H9 (cell line): ENCODE measurements around the gene SLC1A4. TPM values are rescaled to one million over a fixed set of nuclear protein-coding genes. Genes with fewer than 3 reads are reported as not detected.

ENCODE experiments used
- DNase-seq: peaks from one replicate; pipeline ENCODE4 v3.0.0-alpha.2; 2017
- H2AFZ ChIP-seq: one replicate; pipeline ENCODE4 v1.6.1; 2013; ENCODE audit warnings: mild to moderate bottlenecking, low read length, control low read depth, moderate library complexity
- H2AK5ac ChIP-seq: 2 replicates; pipeline ENCODE4 v1.6.1; 2013; ENCODE audit warnings: low read length, control low read depth, mixed read lengths; ENCODE audit not compliant: insufficient read length
- H2BK120ac ChIP-seq: one replicate; pipeline ENCODE4 v1.6.1; 2013; ENCODE audit warnings: low read depth, mild to moderate bottlenecking, low read length, control low read depth, inconsistent platforms; ENCODE audit not compliant: poor library complexity, severe bottlenecking
- H2BK12ac ChIP-seq: 2 replicates; pipeline ENCODE4 v1.6.1; 2013; ENCODE audit warnings: low read length, control low read depth, mixed read lengths, low read depth; ENCODE audit not compliant: insufficient read length
- H2BK15ac ChIP-seq: 2 replicates; pipeline ENCODE4 v1.6.1; 2013; ENCODE audit warnings: low read depth, low read length, control low read depth
- H2BK20ac ChIP-seq: one replicate; pipeline ENCODE4 v1.6.1; 2013; ENCODE audit warnings: low read depth, mild to moderate bottlenecking, low read length, control low read depth, inconsistent platforms; ENCODE audit not compliant: poor library complexity, severe bottlenecking
- H2BK5ac ChIP-seq: 2 replicates; pipeline ENCODE4 v1.6.1; 2013; ENCODE audit warnings: low read length, control low read depth, mixed read lengths; ENCODE audit not compliant: insufficient read length
- H3K14ac ChIP-seq: 2 replicates; pipeline ENCODE4 v1.6.1; 2013; ENCODE audit warnings: low read length, control low read depth; ENCODE audit not compliant: insufficient read depth
- H3K18ac ChIP-seq: 2 replicates; pipeline ENCODE4 v1.6.1; 2013; ENCODE audit warnings: low read depth, mild to moderate bottlenecking, mixed read lengths, low read length, control low read depth; ENCODE audit not compliant: insufficient read length
- H3K23ac ChIP-seq: 2 replicates; pipeline ENCODE4 v1.6.1; 2013; ENCODE audit warnings: low read length, control low read depth, mixed read lengths, low read depth; ENCODE audit not compliant: insufficient read length
- H3K23me2 ChIP-seq: 2 replicates; pipeline ENCODE4 v1.6.1; 2013; ENCODE audit warnings: low read depth, mild to moderate bottlenecking, mixed read lengths, low read length, control low read depth; ENCODE audit not compliant: insufficient read length, poor library complexity, severe bottlenecking
- H3K27ac ChIP-seq: 2 replicates; pipeline ENCODE4 v1.5.1; 2013; ENCODE audit warnings: low read length, control low read depth, mixed read lengths, low read depth; ENCODE audit not compliant: insufficient read length
- H3K27me3 ChIP-seq: 2 replicates; pipeline ENCODE4 v1.6.1; 2013; ENCODE audit warnings: low read length, control low read depth, inconsistent platforms; ENCODE audit not compliant: insufficient read depth
- H3K4ac ChIP-seq: 2 replicates; pipeline ENCODE4 v1.6.1; 2013; ENCODE audit warnings: low read depth, mild to moderate bottlenecking, control low read depth, inconsistent platforms, low read length, moderate library complexity
- H3K4me1 ChIP-seq: 2 replicates; pipeline ENCODE4 v1.6.1; 2013; ENCODE audit warnings: low read length, control low read depth, inconsistent platforms; ENCODE audit not compliant: insufficient read depth
- H3K4me2 ChIP-seq: 2 replicates; pipeline ENCODE4 v1.6.1; 2013; ENCODE audit warnings: low read length, control low read depth, mixed read lengths; ENCODE audit not compliant: insufficient read length, insufficient read depth
- H3K56ac ChIP-seq: 2 replicates; pipeline ENCODE4 v1.6.1; 2013; ENCODE audit warnings: low read depth, mild to moderate bottlenecking, mixed read lengths, low read length, control low read depth; ENCODE audit not compliant: insufficient read length
- H3K79me1 ChIP-seq: 2 replicates; pipeline ENCODE4 v1.6.1; 2013; ENCODE audit warnings: low read depth, mild to moderate bottlenecking, moderate library complexity, low read length, control low read depth, inconsistent platforms; ENCODE audit not compliant: insufficient read depth, poor library complexity, severe bottlenecking
- H3K79me2 ChIP-seq: 2 replicates; pipeline ENCODE4 v1.6.1; 2013; ENCODE audit warnings: low read length, control low read depth, inconsistent platforms; ENCODE audit not compliant: insufficient read depth
- H3K9ac ChIP-seq: 2 replicates; pipeline ENCODE4 v1.6.1; 2013; ENCODE audit warnings: low read length, control low read depth, mixed read lengths; ENCODE audit not compliant: insufficient read length; ENCODE audit errors: extremely low read depth
- H3K9me3 ChIP-seq: one replicate; pipeline ENCODE4 v1.6.1; 2013; ENCODE audit warnings: low read depth, low read length, inconsistent platforms; ENCODE audit not compliant: control insufficient read depth
- H3T11ph ChIP-seq: one replicate; pipeline ENCODE4 v1.6.1; 2013; ENCODE audit warnings: mild to moderate bottlenecking, low read length, control low read depth, inconsistent platforms
- H4K20me1 ChIP-seq: one replicate; pipeline ENCODE4 v1.6.1; 2013; ENCODE audit not compliant: control insufficient read depth, insufficient read length, insufficient read depth
- H4K5ac ChIP-seq: 2 replicates; pipeline ENCODE4 v1.6.1; 2013; ENCODE audit warnings: low read depth, mild to moderate bottlenecking, mixed read lengths, low read length, control low read depth; ENCODE audit not compliant: insufficient read length
- H4K8ac ChIP-seq: replicated peaks from 2 replicates; pipeline ENCODE4 v1.6.1; 2013; ENCODE audit warnings: low read length, control low read depth, mixed read lengths, low read depth; ENCODE audit not compliant: insufficient read length
- H4K91ac ChIP-seq: 2 replicates; pipeline ENCODE4 v1.6.1; 2013; ENCODE audit warnings: low read depth, mild to moderate bottlenecking, moderate library complexity, mixed read lengths, low read length, control low read depth; ENCODE audit not compliant: insufficient read length
- H3K27ac Mint-ChIP-seq, 3 experiments: 2 replicates in 2 of 3; 3 replicates in 1 of 3; pipeline ENCODE4 v1.8.0; 2020 to 2021; ENCODE audit warnings: mixed read lengths in 3 of 3, mild to moderate bottlenecking in 1 of 3, moderate library complexity in 1 of 3
- H3K27me3 Mint-ChIP-seq: 2 replicates; pipeline ENCODE4 v1.8.0; 2021; ENCODE audit warnings: low read depth, mild to moderate bottlenecking, moderate library complexity, mixed read lengths
- H3K36me3 Mint-ChIP-seq, 3 experiments: 2 replicates in 2 of 3; 3 replicates in 1 of 3; pipeline ENCODE4 v1.8.0; 2020 to 2021; ENCODE audit warnings: low read depth in 3 of 3, mixed read lengths in 3 of 3; ENCODE audit not compliant: insufficient read depth in 1 of 3
- H3K4me1 Mint-ChIP-seq, 2 experiments: 2 replicates each; pipeline ENCODE4 v1.8.0; 2020; ENCODE audit warnings: mixed read lengths in 2 of 2
- H3K4me3 Mint-ChIP-seq, 2 experiments: 2 replicates in 1 of 2; 3 replicates in 1 of 2; pipeline ENCODE4 v1.8.0; 2020 to 2021; ENCODE audit warnings: mild to moderate bottlenecking in 2 of 2, mixed read lengths in 2 of 2, moderate library complexity in 1 of 2
- H3K9me3 Mint-ChIP-seq, 2 experiments: 2 replicates in 1 of 2; 3 replicates in 1 of 2; pipeline ENCODE4 v1.8.0; 2020; ENCODE audit warnings: mild to moderate bottlenecking in 2 of 2, mixed read lengths in 2 of 2, moderate library complexity in 1 of 2
- CTCF ChIP-seq: fragments of 200-600 bp; sonication (generic); conservative IDR thresholded peaks from 3 replicates; pipeline ENCODE4 v1.8.0; 2021; ENCODE audit warnings: antibody characterized with exemption, mild to moderate bottlenecking
- WGBS: extraction: QIAGEN DNeasy Blood & Tissue Kit; methylation state at CpG from one replicate; pipeline ENCODE4 v1.1.7; 2013; ENCODE audit warnings: missing lambda C conversion rate, low lambda C conversion rate, mixed read lengths; ENCODE audit not compliant: insufficient read length; ENCODE audit errors: extremely low coverage; 5-methylcytosine and 5-hydroxymethylcytosine counted together
- total RNA-seq: library from RNA; stranded (reverse); gene quantifications from 2 replicates; pipeline ENCODE4 v1.2.1, GENCODE V29; 2021

Gene SLC1A4
- total RNA-seq, 1 experiment from 2014 or later, result 1.9 TPM

DNA sequence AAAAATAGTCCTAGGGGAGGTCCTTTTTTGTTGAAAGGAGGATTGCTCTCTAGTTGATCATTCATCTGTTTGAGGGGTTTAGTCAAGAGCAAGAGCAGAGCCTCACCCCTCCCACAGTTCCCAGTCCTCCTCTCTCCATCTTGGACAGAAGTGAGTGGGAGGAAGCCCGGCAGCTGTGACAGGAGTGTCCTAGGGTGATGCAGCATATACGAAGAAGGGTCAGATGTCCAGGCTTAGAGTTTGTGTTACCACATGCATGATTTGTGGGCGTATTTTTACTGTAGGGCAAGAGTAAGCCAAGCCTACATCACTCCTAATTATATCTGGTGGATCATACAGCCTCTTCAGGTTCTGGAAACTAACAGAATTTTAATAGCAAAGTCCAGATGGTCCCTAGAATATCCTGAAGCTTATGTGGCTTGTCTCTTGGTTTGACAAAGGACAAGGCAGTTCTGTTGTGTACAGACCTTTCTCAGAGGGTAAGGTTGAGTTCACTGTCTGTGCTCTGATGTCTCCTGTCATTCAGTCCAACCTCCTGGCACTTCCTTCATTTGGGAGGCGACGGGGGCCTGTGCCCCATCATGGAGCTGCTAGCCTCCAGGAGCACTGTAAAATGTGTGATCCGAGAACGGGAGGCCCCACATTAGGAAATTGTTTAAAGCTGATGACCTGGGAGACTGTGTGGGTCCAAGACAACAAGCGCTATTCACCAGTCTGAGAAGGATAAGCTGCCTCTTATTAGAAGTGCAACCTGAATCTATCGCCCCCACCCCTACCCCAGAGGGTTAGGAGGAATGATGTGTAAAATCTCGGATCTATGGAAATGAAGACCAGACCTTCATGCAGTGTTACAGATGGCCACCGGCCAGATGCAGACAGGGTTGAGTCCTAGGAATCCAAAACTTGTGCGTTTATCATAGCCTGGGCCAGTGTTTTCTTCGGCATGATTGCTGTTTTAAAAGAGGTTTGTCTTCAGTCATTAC is 73.9 kb downstream of the SLC1A4 start:
- Histone ChIP-seq H2AFZ (no peak overlapping the region), H2BK120ac (no peak overlapping the region), H4K5ac (no peak overlapping the region), H3K14ac (no peak overlapping the region), H3K79me2 (peaks cover 11% of the 10 kb centered on the region), H3K56ac (no peak overlapping the region), H3K23ac (no peak overlapping the region), H3T11ph (no peak overlapping the region), H3K9ac (no peak overlapping the region), H3K27me3 (no peaks in the 10 kb centered on the region), H3K4me2 (no peak overlapping the region), H2BK20ac (no peak overlapping the region), H2BK5ac (no peak overlapping the region), H2AK5ac (no peak overlapping the region), H4K20me1 (peaks cover 2% of the 10 kb centered on the region), H3K23me2 (no peaks in the 10 kb centered on the region), H3K27ac (no peak overlapping the region), H3K4me1 (no peaks in the 10 kb centered on the region; the same call in 1 of the 2 replicates), H4K8ac (no peak overlapping the region), H2BK12ac (no peak overlapping the region), H3K9me3 (no peaks in the 10 kb centered on the region), H2BK15ac (no peak overlapping the region), H3K18ac (no peak overlapping the region), H4K91ac (no peak overlapping the region), H3K79me1 (peaks cover 7% of the 10 kb centered on the region), H3K4ac (no peak overlapping the region)
- no peak for TF ChIP-seq CTCF
- no peak for DNase-seq
- no peaks in the 10 kb centered on the region; the same call in 1 of the 2 replicates for H3K27me3 Mint-ChIP-seq
- H3K4me1 Mint-ChIP-seq, result peaks cover 21 to 24% of the 10 kb centered on the region in 2 experiments
- no peaks in the 10 kb centered on the region for H3K9me3 Mint-ChIP-seq
- no CpG with 5 or more reads among the region's 13 CpGs for WGBS
- no peak overlapping the region for H3K27ac Mint-ChIP-seq
- H3K4me3 Mint-ChIP-seq, result no peak overlapping the region
- H3K36me3 Mint-ChIP-seq, result peaks cover 0 to 8% (median 2%) of the 10 kb centered on the region in 3 experiments; a peak in 6 of 7 replicates
